Endothelial cell of umbilical vein (primary cell): ENCODE measurements around the gene DIAPH2.

ENCODE experiments used
- EZH2 ChIP-seq: IDR thresholded peaks from 2 replicates; pipeline ENCODE4 v1.6.1; 2012; ENCODE audit warnings: borderline replicate concordance, low read depth, mild to moderate bottlenecking, moderate library complexity, low read length, inconsistent platforms; ENCODE audit not compliant: severe bottlenecking
- FOS ChIP-seq: IDR thresholded peaks from 2 replicates; pipeline ENCODE4 v1.6.1; 2011; ENCODE audit warnings: mild to moderate bottlenecking, low read length, moderate library complexity, borderline replicate concordance; ENCODE audit not compliant: insufficient read depth
- MYC ChIP-seq: IDR thresholded peaks from one replicate; pipeline ENCODE4 v1.6.1; 2011; ENCODE audit warnings: mild to moderate bottlenecking, low read depth, low read length
- POLR2A ChIP-seq: IDR thresholded peaks from 2 replicates; pipeline ENCODE4 v1.6.1; 2012; ENCODE audit warnings: low read depth, mild to moderate bottlenecking, control low read depth, low read length
- POLR2AphosphoS5 ChIP-seq: IDR thresholded peaks from 2 replicates; pipeline ENCODE4 v1.6.1; 2012; ENCODE audit warnings: low read depth, mild to moderate bottlenecking, control low read depth, low read length, moderate library complexity; ENCODE audit not compliant: insufficient read depth
- TF ChIP-seq, protein P1 (sequence below), 2 donors: IDR thresholded peaks; 1 replicate in 1 of 2; 2 replicates in 1 of 2; pipeline ENCODE4 v1.5.1; 2011; ENCODE audit warnings: low read length in 2 of 2, mild to moderate bottlenecking in 2 of 2, moderate library complexity in 2 of 2, control low read depth in 1 of 2, inconsistent platforms in 1 of 2, low read depth in 1 of 2; ENCODE audit not compliant: insufficient read depth in 1 of 2; ENCODE audit errors: extremely low read depth in 1 of 2

DNA sequence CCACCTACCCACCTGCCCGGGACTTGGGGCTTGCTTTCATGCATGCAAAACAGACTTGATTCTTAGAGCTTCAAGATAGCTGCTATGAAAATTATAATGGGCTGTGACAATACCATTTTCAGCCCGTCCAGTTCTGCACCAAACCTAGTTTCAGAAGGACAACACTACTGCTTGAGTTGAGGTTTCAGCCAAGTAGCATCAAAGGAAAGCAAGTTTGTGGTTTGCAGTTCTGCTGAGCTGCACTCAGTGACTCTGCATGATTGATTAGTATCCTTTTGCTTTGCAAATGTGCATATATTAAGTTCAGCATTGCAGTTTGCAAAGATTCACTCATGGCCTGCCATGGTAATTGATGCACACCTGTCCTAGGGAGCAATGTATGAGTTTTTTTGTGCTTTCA is 641.8 kb downstream of the DIAPH2 start:
- TF ChIP-seq, protein P1, sequence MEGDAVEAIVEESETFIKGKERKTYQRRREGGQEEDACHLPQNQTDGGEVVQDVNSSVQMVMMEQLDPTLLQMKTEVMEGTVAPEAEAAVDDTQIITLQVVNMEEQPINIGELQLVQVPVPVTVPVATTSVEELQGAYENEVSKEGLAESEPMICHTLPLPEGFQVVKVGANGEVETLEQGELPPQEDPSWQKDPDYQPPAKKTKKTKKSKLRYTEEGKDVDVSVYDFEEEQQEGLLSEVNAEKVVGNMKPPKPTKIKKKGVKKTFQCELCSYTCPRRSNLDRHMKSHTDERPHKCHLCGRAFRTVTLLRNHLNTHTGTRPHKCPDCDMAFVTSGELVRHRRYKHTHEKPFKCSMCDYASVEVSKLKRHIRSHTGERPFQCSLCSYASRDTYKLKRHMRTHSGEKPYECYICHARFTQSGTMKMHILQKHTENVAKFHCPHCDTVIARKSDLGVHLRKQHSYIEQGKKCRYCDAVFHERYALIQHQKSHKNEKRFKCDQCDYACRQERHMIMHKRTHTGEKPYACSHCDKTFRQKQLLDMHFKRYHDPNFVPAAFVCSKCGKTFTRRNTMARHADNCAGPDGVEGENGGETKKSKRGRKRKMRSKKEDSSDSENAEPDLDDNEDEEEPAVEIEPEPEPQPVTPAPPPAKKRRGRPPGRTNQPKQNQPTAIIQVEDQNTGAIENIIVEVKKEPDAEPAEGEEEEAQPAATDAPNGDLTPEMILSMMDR (IDR thresholded peaks at IDR 0.05; ENCODE audit: extremely low read depth in 1 of 2, insufficient read depth in 1 of 2, low read depth in 1 of 2, low read length in 2 of 2): no peak
- no peak for TF ChIP-seq POLR2A
- no peak for TF ChIP-seq FOS
- TF ChIP-seq EZH2: no peak
- no peak for TF ChIP-seq POLR2AphosphoS5
- TF ChIP-seq MYC: no peak
